ENCODE results near the gene IL23R. TPM values are rescaled to one million over a fixed set of nuclear protein-coding genes. Genes with fewer than 3 reads are reported as not detected.

The IL23R gene, protein sequence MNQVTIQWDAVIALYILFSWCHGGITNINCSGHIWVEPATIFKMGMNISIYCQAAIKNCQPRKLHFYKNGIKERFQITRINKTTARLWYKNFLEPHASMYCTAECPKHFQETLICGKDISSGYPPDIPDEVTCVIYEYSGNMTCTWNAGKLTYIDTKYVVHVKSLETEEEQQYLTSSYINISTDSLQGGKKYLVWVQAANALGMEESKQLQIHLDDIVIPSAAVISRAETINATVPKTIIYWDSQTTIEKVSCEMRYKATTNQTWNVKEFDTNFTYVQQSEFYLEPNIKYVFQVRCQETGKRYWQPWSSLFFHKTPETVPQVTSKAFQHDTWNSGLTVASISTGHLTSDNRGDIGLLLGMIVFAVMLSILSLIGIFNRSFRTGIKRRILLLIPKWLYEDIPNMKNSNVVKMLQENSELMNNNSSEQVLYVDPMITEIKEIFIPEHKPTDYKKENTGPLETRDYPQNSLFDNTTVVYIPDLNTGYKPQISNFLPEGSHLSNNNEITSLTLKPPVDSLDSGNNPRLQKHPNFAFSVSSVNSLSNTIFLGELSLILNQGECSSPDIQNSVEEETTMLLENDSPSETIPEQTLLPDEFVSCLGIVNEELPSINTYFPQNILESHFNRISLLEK
- not detected for total RNA-seq

DNA sequence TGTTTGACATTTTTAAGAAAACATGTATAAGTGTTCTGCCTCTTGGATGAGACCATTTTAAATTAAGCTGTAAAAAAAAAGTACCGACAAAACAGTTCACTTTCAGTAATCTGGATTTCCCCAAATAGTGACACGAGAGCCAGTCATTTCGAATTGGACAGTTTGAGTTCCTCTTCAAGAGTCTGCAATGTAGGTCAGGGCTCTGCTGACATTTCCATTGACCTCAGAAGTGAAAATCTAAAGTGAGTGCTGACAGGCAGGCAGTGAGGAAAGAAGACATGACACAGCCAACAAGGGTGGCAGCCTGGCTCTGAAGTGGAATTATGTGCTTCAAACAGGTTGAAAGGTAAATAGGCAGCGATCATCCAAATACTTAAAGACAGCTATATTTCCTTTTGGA is at the start of gene IL23R:
Gene IL23R, plus strand, starts transcription at position 259 of the 400 bp plus-strand sequence. CDS start 1,667 bp downstream, outside the sequence.
- no peaks in the 10 kb centered on the region for H3K9me3 ChIP-seq
- DNase-seq (ENCODE audit: low spot score in 2 of 2): no peak
- no peaks in the 10 kb centered on the region for H3K27me3 ChIP-seq
- TF ChIP-seq POLR2A (IDR thresholded peaks at IDR 0.05) (no peak), EP300 (IDR thresholded peaks at IDR 0.05) (no peak)
- TF ChIP-seq, protein P1, sequence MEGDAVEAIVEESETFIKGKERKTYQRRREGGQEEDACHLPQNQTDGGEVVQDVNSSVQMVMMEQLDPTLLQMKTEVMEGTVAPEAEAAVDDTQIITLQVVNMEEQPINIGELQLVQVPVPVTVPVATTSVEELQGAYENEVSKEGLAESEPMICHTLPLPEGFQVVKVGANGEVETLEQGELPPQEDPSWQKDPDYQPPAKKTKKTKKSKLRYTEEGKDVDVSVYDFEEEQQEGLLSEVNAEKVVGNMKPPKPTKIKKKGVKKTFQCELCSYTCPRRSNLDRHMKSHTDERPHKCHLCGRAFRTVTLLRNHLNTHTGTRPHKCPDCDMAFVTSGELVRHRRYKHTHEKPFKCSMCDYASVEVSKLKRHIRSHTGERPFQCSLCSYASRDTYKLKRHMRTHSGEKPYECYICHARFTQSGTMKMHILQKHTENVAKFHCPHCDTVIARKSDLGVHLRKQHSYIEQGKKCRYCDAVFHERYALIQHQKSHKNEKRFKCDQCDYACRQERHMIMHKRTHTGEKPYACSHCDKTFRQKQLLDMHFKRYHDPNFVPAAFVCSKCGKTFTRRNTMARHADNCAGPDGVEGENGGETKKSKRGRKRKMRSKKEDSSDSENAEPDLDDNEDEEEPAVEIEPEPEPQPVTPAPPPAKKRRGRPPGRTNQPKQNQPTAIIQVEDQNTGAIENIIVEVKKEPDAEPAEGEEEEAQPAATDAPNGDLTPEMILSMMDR (IDR thresholded peaks at IDR 0.05): no peak
- no peaks in the 10 kb centered on the region for H3K36me3 ChIP-seq
- H3K4me1 ChIP-seq: no peaks in the 10 kb centered on the region
- no peak within 1 kb of the TSS for H3K27ac ChIP-seq
- H3K4me3 ChIP-seq: no peak within 1 kb of the TSS
- 74 to 83% methylated on average over 4 of the region's 4 CpGs for WGBS, 2 donors

DNA sequence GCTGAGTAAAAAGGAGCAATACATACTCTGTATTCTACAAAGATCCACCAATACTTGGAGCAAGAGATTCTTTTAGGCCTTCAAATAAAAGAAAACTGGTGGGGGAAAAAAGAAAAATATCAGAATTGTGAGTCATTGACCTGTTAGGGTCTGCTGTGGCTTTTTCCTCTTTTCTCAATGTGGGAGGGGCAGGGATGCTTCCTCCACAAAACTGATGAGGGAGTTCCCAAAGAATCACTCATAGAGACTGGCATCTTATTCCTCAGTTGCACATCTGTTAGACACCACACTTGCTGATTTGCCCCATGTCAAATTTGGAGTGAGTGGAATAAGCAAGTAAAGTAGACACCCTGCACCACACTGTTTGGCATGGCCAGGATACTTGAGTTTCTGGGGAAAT is 48.1 kb upstream of the IL23R start:
- Histone ChIP-seq H3K4me1 (no peaks in the 10 kb centered on the region), H3K27me3 (no peaks in the 10 kb centered on the region), H3K9me3 (peaks cover 0 to 25% (median 0%) of the 10 kb centered on the region in 4 donors), H3K36me3 (no peaks in the 10 kb centered on the region), H3K27ac (no peak overlapping the region), H3K4me3 (no peak overlapping the region)
- TF ChIP-seq POLR2A (IDR thresholded peaks at IDR 0.05): no peak
- TF ChIP-seq, protein P1 (IDR thresholded peaks at IDR 0.05): no peak
- TF ChIP-seq EP300 (IDR thresholded peaks at IDR 0.05): no peak
- DNase-seq (ENCODE audit: low spot score in 2 of 2): no peak

DNA sequence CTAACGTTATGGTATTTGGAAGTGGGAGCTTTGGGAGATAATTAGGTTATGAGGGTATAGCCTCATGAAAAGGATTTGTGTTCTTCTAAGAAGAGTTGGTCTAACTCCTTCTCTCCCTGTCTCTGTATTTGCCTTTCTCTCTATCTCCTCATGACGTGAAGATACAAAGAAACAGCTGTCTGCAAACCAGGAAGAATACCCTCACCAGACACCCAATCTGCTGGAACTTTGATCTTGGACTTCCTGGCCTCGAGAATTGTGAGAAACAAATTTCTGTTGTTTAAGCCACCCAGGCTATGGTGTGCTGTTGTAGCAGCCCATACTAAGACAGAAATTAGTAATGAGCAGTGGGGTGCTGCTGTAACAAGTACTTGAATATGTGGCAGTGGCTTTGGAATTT is 47.6 kb upstream of the IL23R start:
- no peak overlapping the region for H3K4me3 ChIP-seq
- no peak for TF ChIP-seq EP300 (IDR thresholded peaks at IDR 0.05)
- no peak for TF ChIP-seq POLR2A (IDR thresholded peaks at IDR 0.05)
- TF ChIP-seq, protein P1 (IDR thresholded peaks at IDR 0.05): no peak
- H3K36me3 ChIP-seq: no peaks in the 10 kb centered on the region
- 29 to 30% methylated on average over 3 of the region's 3 CpGs for WGBS, 2 donors
- H3K27me3 ChIP-seq: no peaks in the 10 kb centered on the region
- peaks cover 0 to 21% (median 0%) of the 10 kb centered on the region in 4 donors for H3K9me3 ChIP-seq
- H3K4me1 ChIP-seq: no peaks in the 10 kb centered on the region
- no peak for DNase-seq (ENCODE audit: low spot score in 2 of 2)
- H3K27ac ChIP-seq: no peak overlapping the region

DNA sequence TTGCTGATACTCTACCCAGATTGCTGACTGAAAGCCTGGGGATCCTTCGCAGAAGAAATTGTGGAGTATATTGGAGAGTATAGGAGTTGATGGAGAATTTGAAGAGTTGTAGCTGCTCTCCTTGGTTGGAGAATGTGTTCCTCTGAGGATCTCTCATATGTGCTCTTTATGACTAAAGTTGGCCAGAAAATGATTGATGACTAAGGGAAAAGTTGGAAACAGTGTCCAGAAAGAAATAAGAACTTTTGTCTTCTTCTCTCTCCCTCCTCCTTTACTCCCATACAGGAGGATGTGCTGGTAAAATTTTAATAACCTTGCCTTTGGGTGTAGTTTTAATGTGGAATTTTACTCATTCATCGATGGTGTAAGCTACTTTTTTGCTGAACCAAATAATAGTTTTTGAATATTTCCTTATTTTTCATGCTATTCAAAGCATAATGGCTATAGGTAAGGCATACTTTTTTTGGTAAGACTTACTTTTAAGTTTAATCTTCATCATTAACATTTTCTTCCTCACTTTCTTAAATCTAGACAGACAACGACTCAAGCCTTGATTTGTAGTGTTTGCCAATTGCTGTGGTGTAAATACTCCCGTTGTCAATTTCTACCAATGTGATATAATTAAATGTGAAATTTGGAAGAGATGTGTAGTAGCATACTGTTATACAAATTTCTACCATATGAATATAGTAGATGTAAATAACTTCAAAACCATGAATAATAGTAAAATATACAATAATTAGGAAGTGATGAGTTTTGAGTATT is 45.2 kb upstream of the IL23R start:
- no peak for TF ChIP-seq EP300 (IDR thresholded peaks at IDR 0.05)
- TF ChIP-seq, protein P1 (IDR thresholded peaks at IDR 0.05): no peak
- no peak for TF ChIP-seq POLR2A (IDR thresholded peaks at IDR 0.05)
- no peak overlapping the region for H3K27ac ChIP-seq
- H3K4me1 ChIP-seq: no peaks in the 10 kb centered on the region
- H3K36me3 ChIP-seq: no peaks in the 10 kb centered on the region
- no peaks in the 10 kb centered on the region for H3K27me3 ChIP-seq
- DNase-seq (ENCODE audit: low spot score in 2 of 2): no peak
- H3K9me3 ChIP-seq: peaks cover 0 to 7% (median 0%) of the 10 kb centered on the region in 4 donors
- WGBS, 2 donors: 77 to 90% methylated on average over 4 of the region's 4 CpGs
- no peak overlapping the region for H3K4me3 ChIP-seq
